GM12874 (cell line): Measurements from ENCODE around the gene KRTAP4-9.

Source experiments
- CTCF ChIP-seq: IDR thresholded peaks from 2 replicates; pipeline ENCODE4 v1.5.1; 2011; ENCODE audit warnings: low read depth, mild to moderate bottlenecking, control low read depth, low read length, moderate library complexity; ENCODE audit not compliant: insufficient read depth

The KRTAP4-9 gene

GRCh38 chr17:41126412-41126811 is 21.2 kb downstream of the KRTAP4-9 start:
- no peak for TF ChIP-seq CTCF

GRCh38 chr17:41127371-41127770 is 22.2 kb downstream of the KRTAP4-9 start:
- TF ChIP-seq CTCF: no peak

GRCh38 chr17:41131979-41132378 is 26.8 kb downstream of the KRTAP4-9 start:
- TF ChIP-seq CTCF: no peak

- TF ChIP-seq CTCF: no peak
Observed at GRCh38 chr17:41133880-41134735, 28.9 kb downstream of the KRTAP4-9 start.

GRCh38 chr17:41140360-41141131 is 35.4 kb downstream of the KRTAP4-9 start, which contains the start of gene KRTAP4-6:
Gene KRTAP4-6 (minus strand): TSS chr17:41140544. CDS start chr17:41140487, 57 bp downstream.
- no peak for TF ChIP-seq CTCF

GRCh38 chr17:41141361-41141760 is 36.2 kb downstream of the KRTAP4-9 start:
- no peak for TF ChIP-seq CTCF

GRCh38 chr17:41144846-41145245 is 39.7 kb downstream of the KRTAP4-9 start:
- TF ChIP-seq CTCF: no peak
